ENCODE measurements around the gene SNX25.

Gene SNX25

GRCh38 chr4:185384061-185384460 is 174.7 kb downstream of the SNX25 start:
- no peak for DNase-seq

- DNase-seq, result no peak
These were observed 175.5 kb downstream of the SNX25 start for GRCh38 chr4:185384930-185385331.

GRCh38 chr4:185387957-185388356 is 178.6 kb downstream of the SNX25 start:
- DNase-seq, result no peak

- no peak for DNase-seq
These were observed 181.5 kb downstream of the SNX25 start for GRCh38 chr4:185390941-185391340.

GRCh38 chr4:185392156-185392555 is 182.8 kb downstream of the SNX25 start:
- no peak for DNase-seq

- no peak for DNase-seq
These were observed 185.3 kb downstream of the SNX25 start for GRCh38 chr4:185394568-185395237.

GRCh38 chr4:185395238-185395955 is 186.0 kb downstream of the SNX25 start, which contains the start of gene LRP2BP:
Gene LRP2BP, minus strand, starts transcription at chr4:185395924. Its CDS starts 17,738 bp downstream, at chr4:185378186.
- DNase-seq, result no peak

- peak; percentile 96 for DNase-seq
These were observed 186.7 kb downstream of the SNX25 start for GRCh38 chr4:185395956-185396723.

GRCh38 chr4:185396724-185397385 is 187.5 kb downstream of the SNX25 start, which contains the start of gene ANKRD37:
Gene ANKRD37, plus strand, starts transcription at chr4:185396841. Its CDS starts 83 bp downstream, at chr4:185396924.
- no peak for DNase-seq

GRCh38 chr4:185398618-185399017 is 189.2 kb downstream of the SNX25 start:
- no peak for DNase-seq

- no peak for DNase-seq
These were observed 190.1 kb downstream of the SNX25 start for GRCh38 chr4:185399466-185399865.

GRCh38 chr4:185404031-185404430 is 194.6 kb downstream of the SNX25 start:
- no peak for DNase-seq

GRCh38 chr4:185405296-185405999 is 196.1 kb downstream of the SNX25 start:
- no peak for DNase-seq

- DNase-seq, result no peak
These were observed 199.0 kb downstream of the SNX25 start for GRCh38 chr4:185408432-185408831.

GRCh38 chr4:185411849-185412248 is 202.5 kb downstream of the SNX25 start:
- DNase-seq, result no peak

GRCh38 chr4:185412412-185412811 is 203.0 kb downstream of the SNX25 start:
- DNase-seq, result no peak

Measured in CD4-positive, alpha-beta T cell treated with Interleukin-4 for 4 hours (primary cell).